SJSA1 (cell line): ENCODE results near the gene KYAT1. TPM values are rescaled to one million over a fixed set of nuclear protein-coding genes. Genes with fewer than 3 reads are reported as not detected.
A peak's percentile ranks its signal among the peaks of the same experiment; 100 is the strongest.

Experiments
- DNase-seq, 2 experiments: peaks; one replicate each; pipeline ENCODE4 v3.0.0-alpha.2; 2015 to 2020; ENCODE audit warnings: low spot score in 2 of 2, low read depth in 1 of 2
- H3K27ac ChIP-seq: fragments of 250-450 bp; sonication (Bioruptor Pico); 2 replicates; pipeline ENCODE4 v1.5.1; 2020; ENCODE audit warnings: mild to moderate bottlenecking, moderate library complexity
- H3K27me3 ChIP-seq: fragments of 250-450 bp; sonication (Bioruptor Pico); replicated peaks from 2 replicates; pipeline ENCODE4 v1.5.1; 2020; ENCODE audit warnings: mild to moderate bottlenecking, moderate library complexity
- H3K36me3 ChIP-seq: fragments of 250-450 bp; sonication (Bioruptor Pico); 2 replicates; pipeline ENCODE4 v1.5.1; 2020; ENCODE audit warnings: mild to moderate bottlenecking
- H3K4me1 ChIP-seq: fragments of 250-450 bp; sonication (Bioruptor Pico); replicated peaks from 2 replicates; pipeline ENCODE4 v1.6.1; 2021; ENCODE audit warnings: mild to moderate bottlenecking
- H3K4me3 ChIP-seq: fragments of 250-450 bp; sonication (Bioruptor Pico); 2 replicates; pipeline ENCODE4 v1.5.1; 2020; ENCODE audit warnings: mild to moderate bottlenecking
- H3K9me3 ChIP-seq: fragments of 250-450 bp; sonication (Bioruptor Pico); replicated peaks from 2 replicates; pipeline ENCODE4 v1.5.1; 2020; ENCODE audit warnings: mild to moderate bottlenecking
- total RNA-seq: library from RNA; depleted of rRNA; stranded (reverse); fragments of >200 nt; shearing (Covaris generic); gene quantifications from 2 replicates; pipeline ENCODE4 v1.2.3, GENCODE V29; 2014

KYAT1 gene
- total RNA-seq, 1 experiment from 2014 or later = 18.3 TPM

DNA sequence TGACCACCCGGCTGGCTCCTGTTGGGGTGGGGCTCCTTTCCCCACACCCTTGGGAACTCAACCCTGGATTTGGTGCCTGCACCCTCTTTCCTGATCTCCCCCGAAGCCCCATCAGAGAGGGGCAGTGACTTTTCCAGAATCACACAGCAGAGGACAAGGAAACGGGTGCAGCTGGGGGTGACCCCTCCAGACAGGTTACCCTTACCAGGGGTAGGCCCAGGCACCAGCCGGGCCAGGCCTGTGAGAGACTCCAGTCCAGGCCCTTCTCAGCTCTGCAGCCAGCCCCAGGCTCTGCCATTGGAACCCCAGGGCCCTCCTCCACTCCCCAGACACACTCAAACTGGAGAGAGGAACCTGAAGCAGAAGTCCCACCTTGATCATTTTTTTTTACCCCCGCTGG is 20.1 kb upstream of the KYAT1 start:
- Histone ChIP-seq H3K4me3 (no peak overlapping the region), H3K36me3 (peaks cover 79% of the 10 kb centered on the region), H3K27ac (no peak overlapping the region), H3K27me3 (no peaks in the 10 kb centered on the region), H3K9me3 (no peaks in the 10 kb centered on the region), H3K4me1 (peaks cover 29% of the 10 kb centered on the region)
- DNase-seq = no peak

DNA sequence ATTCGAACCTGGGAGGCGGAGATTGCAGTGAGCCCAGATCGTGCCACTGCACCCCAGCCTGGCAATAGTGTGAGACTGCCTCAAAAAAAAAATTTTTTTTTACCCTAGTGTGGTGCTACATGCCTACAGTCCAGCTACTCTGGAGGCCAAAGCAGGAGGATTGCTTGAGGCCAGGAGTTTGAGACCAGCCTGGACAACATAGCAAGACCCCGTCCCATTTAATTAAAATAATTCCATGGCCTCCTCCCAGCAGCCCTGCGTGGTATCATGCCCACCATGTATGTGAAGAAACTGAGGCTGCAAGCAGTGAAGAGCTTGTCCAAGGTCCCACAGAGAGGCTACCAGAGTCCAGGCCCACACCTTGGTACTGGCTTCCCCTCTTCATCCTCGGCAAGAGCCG is 19.6 kb upstream of the KYAT1 start:
- H3K4me3 ChIP-seq = no peak overlapping the region
- no peaks in the 10 kb centered on the region for H3K27me3 ChIP-seq
- DNase-seq = no peak
- no peaks in the 10 kb centered on the region for H3K9me3 ChIP-seq
- H3K27ac ChIP-seq = no peak overlapping the region
- peaks cover 79% of the 10 kb centered on the region for H3K36me3 ChIP-seq
- peaks cover 29% of the 10 kb centered on the region for H3K4me1 ChIP-seq

DNA sequence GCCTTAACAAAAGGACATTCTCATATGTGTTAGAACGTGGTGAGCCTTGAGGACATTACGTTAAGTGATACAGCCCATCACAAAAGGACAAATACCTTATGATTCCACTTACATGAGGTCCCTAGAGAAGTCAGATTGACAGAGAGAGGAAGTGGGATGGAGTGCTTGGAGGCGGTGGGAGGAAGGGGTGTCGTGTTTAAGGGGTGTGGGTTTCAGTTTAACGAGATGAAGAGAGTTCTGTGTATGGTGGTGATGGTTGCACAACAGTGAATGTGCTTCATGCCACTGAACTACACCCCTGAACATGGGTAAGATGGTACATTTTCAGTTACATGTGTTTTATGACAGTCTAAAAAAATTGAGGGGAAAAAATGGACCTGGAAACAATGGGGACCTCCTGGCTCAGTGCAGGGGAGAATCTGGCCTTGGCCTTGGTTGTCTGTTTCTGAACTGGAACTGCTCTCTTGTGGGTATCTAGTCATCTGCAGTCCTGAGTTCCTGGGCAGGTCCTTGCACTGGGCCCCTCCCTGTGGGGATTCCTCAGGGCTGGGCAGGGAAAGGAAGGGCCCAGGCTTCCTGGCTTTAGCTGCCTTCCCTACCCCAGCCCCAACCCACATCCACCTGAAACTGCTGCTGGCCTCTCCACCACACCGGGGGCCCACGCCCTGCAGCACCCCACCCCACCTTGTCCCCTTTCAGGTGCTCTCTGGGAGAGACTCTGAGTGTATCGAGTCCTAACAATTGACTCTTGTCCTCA is 18.0 kb upstream of the KYAT1 start:
- H3K27ac ChIP-seq = no peak overlapping the region
- no peaks in the 10 kb centered on the region for H3K9me3 ChIP-seq
- H3K36me3 ChIP-seq = peaks cover 87% of the 10 kb centered on the region
- peaks cover 29% of the 10 kb centered on the region for H3K4me1 ChIP-seq
- H3K4me3 ChIP-seq = no peak overlapping the region
- no peaks in the 10 kb centered on the region for H3K27me3 ChIP-seq
- DNase-seq = no peak

DNA sequence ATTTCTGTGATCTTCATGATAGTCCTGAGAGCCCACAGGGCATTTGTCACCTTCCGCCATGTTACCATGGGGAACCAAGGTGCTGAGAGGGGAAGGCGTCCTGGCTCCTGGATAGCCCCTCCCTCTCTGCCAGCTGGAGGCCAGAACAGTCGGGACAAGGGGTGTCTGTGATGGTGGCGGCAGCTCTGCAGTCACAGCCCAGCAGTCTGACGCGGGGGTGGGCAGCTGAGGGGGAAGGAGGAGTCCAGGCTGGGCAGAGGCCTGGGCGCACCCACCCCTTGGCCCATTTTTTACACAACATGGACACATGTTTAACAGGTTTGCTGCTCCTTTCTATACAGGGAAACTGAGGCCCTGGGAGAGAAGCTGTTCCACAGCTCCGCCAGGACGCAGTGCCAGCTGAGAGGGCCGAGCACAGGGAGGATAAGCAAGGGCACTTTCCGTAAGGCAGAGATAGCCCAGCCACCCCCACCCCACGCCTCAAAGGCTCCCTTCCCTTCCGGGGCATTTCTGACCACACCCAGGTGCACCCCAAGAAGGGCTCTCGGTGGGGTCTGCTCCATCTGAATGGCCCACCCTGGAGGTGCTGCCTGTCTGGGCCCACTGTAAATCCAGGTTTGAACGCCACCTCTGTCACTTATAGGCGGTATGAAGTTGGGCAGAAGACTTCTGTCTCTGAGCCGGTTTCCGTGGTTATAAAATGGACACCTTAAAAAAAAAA is 17.3 kb upstream of the KYAT1 start:
- Histone ChIP-seq H3K4me3 (no peak overlapping the region), H3K9me3 (no peaks in the 10 kb centered on the region), H3K36me3 (peaks cover 88% of the 10 kb centered on the region), H3K27ac (no peak overlapping the region), H3K27me3 (no peaks in the 10 kb centered on the region), H3K4me1 (peaks cover 23% of the 10 kb centered on the region)
- no peak for DNase-seq

DNA sequence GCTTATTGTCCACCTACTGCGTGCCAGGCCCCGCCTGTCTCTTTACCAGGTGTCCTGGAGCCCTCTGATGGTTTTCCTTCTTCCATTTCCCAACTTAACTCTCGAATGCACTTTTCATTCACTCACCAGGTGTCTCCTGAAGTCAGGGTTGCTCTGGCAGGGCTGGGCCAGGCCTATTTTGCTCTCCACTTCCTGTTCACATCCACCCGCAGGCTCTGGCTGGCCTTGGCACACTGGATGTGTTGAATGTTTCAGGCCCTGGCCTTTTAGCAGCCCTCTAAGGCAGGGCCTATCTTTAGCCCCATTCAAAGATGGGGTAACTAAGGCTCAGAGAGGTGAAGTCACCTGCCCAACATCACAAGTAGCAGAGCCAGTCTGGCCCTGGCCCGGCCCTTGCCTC is 16.6 kb upstream of the KYAT1 start:
- Histone ChIP-seq H3K36me3 (peaks cover 93% of the 10 kb centered on the region), H3K4me3 (no peak overlapping the region), H3K27ac (no peak overlapping the region), H3K27me3 (no peaks in the 10 kb centered on the region), H3K9me3 (no peaks in the 10 kb centered on the region), H3K4me1 (peaks cover 18% of the 10 kb centered on the region)
- DNase-seq = no peak

DNA sequence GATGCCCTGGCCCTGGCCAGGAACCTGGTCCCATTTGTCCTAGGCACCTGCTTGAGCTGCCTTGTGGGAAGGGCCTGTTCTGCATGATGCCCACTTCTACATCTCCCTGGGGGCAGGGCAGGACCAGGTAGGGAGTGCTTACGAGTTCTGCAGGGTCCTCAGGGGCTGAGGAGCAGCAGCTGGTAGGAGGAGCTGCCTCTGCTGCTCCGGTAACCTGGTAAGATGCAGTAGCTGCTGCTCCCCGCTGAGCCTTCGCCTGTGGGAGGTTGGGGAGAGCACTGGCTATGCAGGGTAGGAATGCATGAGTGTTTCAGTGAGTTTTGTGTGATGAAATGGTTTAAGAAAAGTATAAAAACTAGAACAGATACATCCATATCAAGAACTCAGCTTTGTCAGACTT is 13.8 kb upstream of the KYAT1 start:
- Histone ChIP-seq H3K9me3 (no peaks in the 10 kb centered on the region), H3K27ac (no peak overlapping the region), H3K4me1 (peaks cover 28% of the 10 kb centered on the region), H3K27me3 (no peaks in the 10 kb centered on the region), H3K4me3 (no peak overlapping the region), H3K36me3 (peaks cover 100% of the 10 kb centered on the region)
- no peak for DNase-seq

DNA sequence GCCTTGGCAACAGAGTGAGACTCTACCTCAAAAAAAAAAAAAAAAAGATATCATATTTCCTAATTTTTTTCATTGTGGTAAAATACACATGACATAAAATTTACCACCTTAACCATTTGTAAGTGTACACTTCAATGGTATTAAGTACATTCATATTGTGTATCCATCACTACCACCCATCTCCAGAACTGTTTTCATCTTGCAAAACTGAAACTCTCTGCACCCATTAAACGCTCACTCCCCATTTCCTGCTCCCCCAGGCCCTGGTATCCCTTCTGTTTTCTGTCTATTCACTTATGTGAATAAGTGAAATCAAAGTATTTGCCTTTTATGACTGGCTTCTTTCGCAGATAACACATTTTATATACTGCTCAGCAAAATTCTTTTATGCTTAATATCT is 13.0 kb upstream of the KYAT1 start:
- Histone ChIP-seq H3K4me1 (peaks cover 36% of the 10 kb centered on the region), H3K9me3 (no peaks in the 10 kb centered on the region), H3K27ac (no peak overlapping the region), H3K27me3 (no peaks in the 10 kb centered on the region), H3K36me3 (peaks cover 100% of the 10 kb centered on the region), H3K4me3 (no peak overlapping the region)
- DNase-seq = no peak

DNA sequence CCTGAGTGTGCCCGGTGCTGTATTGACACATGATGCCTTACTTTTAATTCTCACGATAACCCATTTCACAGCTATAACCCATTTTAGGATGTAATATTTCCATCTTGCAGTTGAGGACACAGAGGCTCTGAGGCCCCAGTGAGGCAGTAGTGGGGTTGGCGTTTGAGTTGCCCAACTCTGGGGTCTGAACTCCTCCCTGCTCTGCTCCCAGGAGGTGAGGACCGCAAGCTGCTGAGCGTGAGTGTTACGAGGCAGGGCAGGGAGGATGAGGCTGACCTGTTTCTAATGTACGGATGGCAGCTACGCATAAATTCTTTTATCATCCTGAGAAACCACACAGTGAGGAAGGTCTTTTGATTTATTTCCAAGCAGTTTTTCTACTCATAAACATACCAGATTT is 11.6 kb upstream of the KYAT1 start:
- Histone ChIP-seq H3K9me3 (no peaks in the 10 kb centered on the region), H3K27me3 (no peaks in the 10 kb centered on the region), H3K4me3 (no peak overlapping the region), H3K4me1 (peaks cover 46% of the 10 kb centered on the region), H3K36me3 (peaks cover 100% of the 10 kb centered on the region), H3K27ac (no peak overlapping the region; the same call in 1 of the 2 replicates)
- DNase-seq = no peak

DNA sequence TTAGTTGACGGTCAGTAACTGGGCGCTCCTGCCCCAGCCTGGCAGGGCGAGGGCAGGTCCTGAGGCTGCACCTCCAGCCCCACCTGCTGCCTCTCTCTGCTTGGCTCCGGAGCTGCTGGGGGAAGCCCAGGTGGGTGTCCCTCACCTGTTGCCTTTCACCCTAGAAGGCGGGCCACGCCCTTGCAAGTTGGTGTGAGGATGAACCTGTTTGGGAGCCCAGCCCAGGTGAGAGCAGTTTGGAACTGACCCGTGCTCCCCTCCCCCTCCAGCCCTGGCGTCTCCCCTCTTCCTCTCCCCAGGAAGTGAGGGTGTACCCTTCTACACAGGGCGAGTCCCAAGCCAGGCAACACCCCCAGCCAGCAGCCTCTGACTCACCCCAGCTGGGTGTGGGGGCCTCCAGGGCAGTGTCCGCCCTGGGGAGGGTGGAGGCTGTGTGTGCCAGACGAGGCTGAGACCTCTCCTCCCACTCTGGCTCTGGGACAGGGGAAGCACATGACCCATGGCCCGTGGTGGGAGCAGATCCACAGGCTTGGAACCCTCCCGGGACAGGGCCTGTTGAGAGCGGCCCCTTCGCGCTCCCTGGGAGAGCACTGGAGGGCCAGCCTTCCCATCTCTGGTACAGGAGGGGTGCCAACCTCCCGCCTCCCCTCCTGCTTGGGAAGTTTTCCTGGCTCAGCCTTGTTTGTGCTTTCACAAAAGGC is 10.6 kb upstream of the KYAT1 start:
- Histone ChIP-seq H3K27me3 (no peaks in the 10 kb centered on the region), H3K36me3 (peaks cover 94% of the 10 kb centered on the region), H3K4me1 (peaks cover 56% of the 10 kb centered on the region), H3K9me3 (no peaks in the 10 kb centered on the region), H3K27ac (peak overlapping the region; percentile 58), H3K4me3 (no peak overlapping the region)
- DNase-seq = peak; percentile 84 to 89

DNA sequence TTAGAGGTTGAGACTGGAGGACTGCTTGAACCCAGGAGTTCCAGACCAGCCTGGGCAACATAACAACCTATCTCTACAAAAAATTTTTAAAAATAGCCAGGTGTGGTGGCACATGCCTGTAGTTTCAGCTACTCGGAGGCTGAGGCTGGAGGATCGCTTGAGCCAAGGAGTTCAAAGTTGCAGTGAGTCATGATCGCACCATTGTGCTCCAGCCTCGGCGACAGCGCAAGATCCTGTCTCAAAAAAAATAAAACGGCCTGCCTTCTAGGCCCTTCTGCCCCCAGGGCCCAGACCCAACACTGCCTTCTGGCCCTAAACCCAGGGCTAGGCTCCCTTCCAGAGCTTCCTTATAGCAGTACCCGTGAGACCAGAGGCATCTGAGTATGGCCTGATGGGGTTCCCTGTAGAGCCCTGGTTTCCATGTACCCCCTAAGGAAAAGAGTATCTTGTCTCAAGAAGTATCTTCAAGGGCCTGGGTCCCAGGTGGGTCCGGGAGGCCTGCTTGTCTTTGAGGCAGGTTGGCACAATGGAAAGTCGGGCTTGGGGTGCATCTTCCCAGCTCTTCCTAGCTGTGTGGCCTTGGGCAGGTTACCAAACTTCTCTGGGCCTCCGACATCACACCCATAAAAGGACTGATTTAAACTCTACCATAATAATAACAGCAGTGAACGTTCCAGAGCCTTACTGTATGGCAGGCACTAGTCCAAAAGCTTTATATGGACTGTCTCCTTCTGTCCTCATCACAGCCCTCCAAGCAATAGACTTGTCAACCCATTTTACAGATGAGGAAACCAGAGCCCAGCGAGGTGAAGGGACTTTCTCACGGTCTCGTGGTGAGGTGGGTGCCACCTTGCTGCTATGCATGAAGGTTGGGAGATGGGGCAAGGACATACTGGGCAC is 9.8 kb upstream of the KYAT1 start:
- DNase-seq = no peak
- Histone ChIP-seq H3K4me3 (no peak overlapping the region), H3K27ac (peak overlapping the region; percentile 58)

DNA sequence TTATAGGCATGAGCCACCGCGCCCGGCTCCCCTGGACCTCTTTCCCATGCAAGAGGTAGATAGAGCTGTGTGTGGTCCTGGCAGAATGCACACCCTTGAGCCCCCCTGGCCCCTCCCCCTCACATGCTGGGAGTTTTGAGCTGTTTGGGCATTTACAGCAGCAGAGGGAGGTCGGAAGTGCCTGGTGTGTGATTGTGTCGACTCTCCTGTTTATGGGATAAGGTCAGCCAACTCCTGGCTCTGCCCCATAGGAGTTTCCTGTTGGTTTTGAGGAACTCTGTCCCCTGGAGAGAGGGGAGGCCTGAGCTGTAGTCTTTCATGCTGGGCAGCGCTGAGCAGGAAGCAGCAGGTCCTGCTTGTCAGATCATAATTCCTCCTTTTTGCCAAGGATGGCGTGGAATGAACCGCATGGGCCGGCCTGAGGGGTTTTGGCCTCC is 6.2 kb upstream of the KYAT1 start:
- Histone ChIP-seq H3K9me3 (no peaks in the 10 kb centered on the region), H3K36me3 (peaks cover 93% of the 10 kb centered on the region), H3K27me3 (no peaks in the 10 kb centered on the region), H3K4me1 (peaks cover 94% of the 10 kb centered on the region), H3K27ac (peak overlapping the region; percentile 40), H3K4me3 (no peak overlapping the region)
- DNase-seq = peak; percentile 96

More for the DNA sequence above, 9.8 kb upstream of the KYAT1 start:
- H3K27me3 ChIP-seq = no peaks in the 10 kb centered on the region
- H3K9me3 ChIP-seq = no peaks in the 10 kb centered on the region
- H3K4me1 ChIP-seq = peaks cover 64% of the 10 kb centered on the region
- peaks cover 93% of the 10 kb centered on the region for H3K36me3 ChIP-seq

DNA sequence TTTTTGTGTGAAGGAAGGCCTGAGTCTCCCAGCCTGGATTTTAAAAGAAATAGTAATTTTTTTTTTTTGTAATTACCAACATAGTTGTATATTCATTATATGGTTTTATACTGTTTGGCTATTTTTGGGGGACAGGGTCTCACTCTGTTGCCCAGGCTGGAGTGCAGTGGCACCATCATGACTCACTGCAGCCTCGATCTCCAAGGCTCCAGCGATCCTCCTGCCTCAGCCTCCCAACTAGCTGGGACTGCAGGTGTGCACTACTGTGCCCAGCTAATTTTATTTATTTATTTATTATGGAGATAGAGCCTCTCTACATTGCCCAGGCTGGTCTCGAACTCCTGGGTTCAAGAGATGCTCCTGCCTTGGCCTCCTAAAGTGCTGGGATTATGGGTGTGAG is 5.3 kb upstream of the KYAT1 start:
- no peak overlapping the region for H3K4me3 ChIP-seq
- H3K36me3 ChIP-seq = peaks cover 93% of the 10 kb centered on the region
- no peaks in the 10 kb centered on the region for H3K27me3 ChIP-seq
- no peaks in the 10 kb centered on the region for H3K9me3 ChIP-seq
- DNase-seq = no peak
- H3K4me1 ChIP-seq = peaks cover 89% of the 10 kb centered on the region
- H3K27ac ChIP-seq = peak overlapping the region; percentile 33

DNA sequence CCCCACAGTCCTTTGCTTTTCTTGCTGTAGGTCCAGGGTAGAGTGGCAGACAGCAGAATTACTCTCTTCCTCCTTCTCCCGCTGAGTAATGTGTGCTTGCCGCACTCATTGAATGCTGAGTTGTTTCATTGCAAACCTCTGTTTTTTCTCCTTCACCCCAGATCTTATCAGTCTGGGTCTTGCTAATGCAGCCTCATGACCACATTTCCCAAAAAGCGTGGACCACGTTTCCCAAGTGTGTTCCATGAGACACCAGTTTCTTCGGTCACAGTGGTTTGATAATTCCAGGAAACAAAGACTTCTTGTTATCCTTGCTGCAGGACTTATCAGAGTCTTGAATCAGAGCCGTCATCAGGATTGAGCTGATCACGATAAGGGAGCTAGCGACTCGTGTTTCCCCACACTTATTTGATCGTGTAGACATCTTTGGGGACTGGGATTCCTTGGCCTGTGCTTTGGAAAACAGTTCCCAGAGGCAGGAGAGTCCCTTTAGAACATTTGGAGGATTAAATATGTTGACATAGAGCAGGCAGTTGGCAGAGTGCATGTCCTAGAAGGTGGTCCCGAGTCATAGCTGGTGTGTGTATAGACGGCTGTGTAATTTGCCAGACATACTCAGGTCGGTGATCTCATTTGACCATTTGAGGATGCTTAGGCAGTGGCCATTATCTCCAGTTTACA is 4.6 kb upstream of the KYAT1 start:
- peaks cover 87% of the 10 kb centered on the region for H3K36me3 ChIP-seq
- H3K9me3 ChIP-seq = no peaks in the 10 kb centered on the region
- H3K27ac ChIP-seq = peak overlapping the region; percentile 23
- DNase-seq = peak; percentile 47
- no peaks in the 10 kb centered on the region for H3K27me3 ChIP-seq
- H3K4me3 ChIP-seq = no peak overlapping the region
- H3K4me1 ChIP-seq = peaks cover 82% of the 10 kb centered on the region
